ENCODE results near the gene ANKRD40CL. TPM values are rescaled to one million over a fixed set of nuclear protein-coding genes. Genes with fewer than 3 reads are reported as not detected.

ANKRD40CL gene
- total RNA-seq, 5 donors from 2014 or later (not counting 1 experiment from before 2014, with no cell fraction given): not detected

- H3K9me3 ChIP-seq: no peaks in the 10 kb centered on the region
- no peak overlapping the region for H3K27ac ChIP-seq (ENCODE audit: low read length)
- DNase-seq (no peak), ATAC-seq (replicated peaks in 1 of 4) (no peak)
- peaks cover 12 to 35% of the 10 kb centered on the region in 2 experiments for H3K4me1 ChIP-seq (ENCODE audit: control insufficient read depth in 1 of 2, extremely low read depth in 1 of 2, insufficient read depth in 2 of 2, low read length in 2 of 2)
- ChIA-PET POLR2A (no interaction called here), CTCF (interaction anchor here (0.6 to 1.5 kb wide), 3 partner anchors 65 to 180 kb away, joined by 3 read pairs; no protein-coding TSS in a partner anchor)
- H3K27me3 Mint-ChIP-seq: peaks cover 0 to 2% of the 10 kb centered on the region in 2 donors
- H3K36me3 ChIP-seq (ENCODE audit: control insufficient read depth in 2 of 2, extremely low read depth in 1 of 2, insufficient read depth in 1 of 2, low read length in 1 of 2): no peaks in the 10 kb centered on the region
- no peak overlapping the region for H3K4me3 ChIP-seq (ENCODE audit: control insufficient read depth in 1 of 2, extremely low read depth in 1 of 2, low read length in 1 of 2)
- no peaks in the 10 kb centered on the region for H3K36me3 Mint-ChIP-seq
- no peak overlapping the region for H3K27ac Mint-ChIP-seq
- H3K4me1 Mint-ChIP-seq: peaks cover 22 to 29% (median 26%) of the 10 kb centered on the region in 3 donors
- peaks cover 0 to 18% of the 10 kb centered on the region in 2 experiments for H3K27me3 ChIP-seq (replicated peaks in 1 of 2; ENCODE audit: control insufficient read depth in 2 of 2, extremely low read depth in 1 of 2, insufficient read depth in 2 of 2, low read length in 1 of 2)
- H3K9me3 Mint-ChIP-seq: no peaks in the 10 kb centered on the region
- H3K4me3 Mint-ChIP-seq: no peak overlapping the region
- WGBS (ENCODE audit: insufficient coverage): no CpG with 5 or more reads among the region's 2 CpGs
Measured at GRCh38 chr17:50783905-50784304, 16.6 kb upstream of the ANKRD40CL start.

- no peak overlapping the region for H3K27ac ChIP-seq (ENCODE audit: low read length)
- Mint-ChIP-seq H3K27ac (peak overlapping the region in 1 of 2 donors; percentile 78), H3K36me3 (no peaks in the 10 kb centered on the region), H3K27me3 (peaks cover 0 to 2% of the 10 kb centered on the region in 2 donors), H3K4me1 (peaks cover 28 to 35% (median 31%) of the 10 kb centered on the region in 3 donors), H3K9me3 (no peaks in the 10 kb centered on the region), H3K4me3 (peak overlapping the region in 1 of 3 donors; percentile 5)
- no peak overlapping the region for H3K4me3 ChIP-seq (ENCODE audit: control insufficient read depth in 1 of 2, extremely low read depth in 1 of 2, low read length in 1 of 2)
- ChIA-PET CTCF (interaction anchor here (0.6 to 1.5 kb wide), 17 partner anchors 13 to 422 kb away, joined by 3 to 16 read pairs (median 4); no protein-coding TSS in a partner anchor), POLR2A (interaction anchor here in 1 of 2 donors (0.5 kb wide), 1 partner anchor 12 kb away, joined by 3 read pairs; no protein-coding TSS in a partner anchor)
- no peaks in the 10 kb centered on the region for H3K36me3 ChIP-seq (ENCODE audit: control insufficient read depth in 2 of 2, extremely low read depth in 1 of 2, insufficient read depth in 1 of 2, low read length in 1 of 2)
- no peaks in the 10 kb centered on the region for H3K9me3 ChIP-seq
- peak; percentile 56 to 71 (median 62) for ATAC-seq (replicated peaks in 1 of 4)
- DNase-seq: peak; percentile 35 to 85 (median 67)
- peaks cover 0 to 18% of the 10 kb centered on the region in 2 experiments for H3K27me3 ChIP-seq (replicated peaks in 1 of 2; ENCODE audit: control insufficient read depth in 2 of 2, extremely low read depth in 1 of 2, insufficient read depth in 2 of 2, low read length in 1 of 2)
- WGBS (ENCODE audit: insufficient coverage): 26% methylated on average over 6 of the region's 7 CpGs
- peaks cover 12 to 36% of the 10 kb centered on the region in 2 experiments for H3K4me1 ChIP-seq (ENCODE audit: control insufficient read depth in 1 of 2, extremely low read depth in 1 of 2, insufficient read depth in 2 of 2, low read length in 2 of 2)
Measured at GRCh38 chr17:50783193-50783660, 15.9 kb upstream of the ANKRD40CL start.

- WGBS (ENCODE audit: insufficient coverage): 45% methylated on average over 31 of the region's 38 CpGs
- DNase-seq: peak in 1 of 35 experiments; percentile 7
- peaks cover 12 to 36% of the 10 kb centered on the region in 2 experiments for H3K4me1 ChIP-seq (ENCODE audit: control insufficient read depth in 1 of 2, extremely low read depth in 1 of 2, insufficient read depth in 2 of 2, low read length in 2 of 2)
- Mint-ChIP-seq H3K27ac (no peak overlapping the region), H3K9me3 (no peaks in the 10 kb centered on the region), H3K27me3 (peaks cover 0 to 2% of the 10 kb centered on the region in 2 donors), H3K36me3 (no peaks in the 10 kb centered on the region), H3K4me1 (peaks cover 28 to 35% (median 31%) of the 10 kb centered on the region in 3 donors), H3K4me3 (peak overlapping the region; percentile 67 to 73 (median 71))
- no peak for ATAC-seq (replicated peaks in 1 of 4)
- ChIA-PET CTCF (no interaction called here), POLR2A (no interaction called here)
- H3K9me3 ChIP-seq: no peaks in the 10 kb centered on the region
- H3K27me3 ChIP-seq (replicated peaks in 1 of 2; ENCODE audit: control insufficient read depth in 2 of 2, extremely low read depth in 1 of 2, insufficient read depth in 2 of 2, low read length in 1 of 2): peaks cover 0 to 18% of the 10 kb centered on the region in 2 experiments
- no peaks in the 10 kb centered on the region for H3K36me3 ChIP-seq (ENCODE audit: control insufficient read depth in 2 of 2, extremely low read depth in 1 of 2, insufficient read depth in 1 of 2, low read length in 1 of 2)
- H3K4me3 ChIP-seq (ENCODE audit: control insufficient read depth in 1 of 2, extremely low read depth in 1 of 2, low read length in 1 of 2): peak overlapping the region; percentile 18 to 52
- H3K27ac ChIP-seq (ENCODE audit: low read length): no peak overlapping the region
Measured at GRCh38 chr17:50781167-50781566, 13.8 kb upstream of the ANKRD40CL start.

- H3K9me3 Mint-ChIP-seq: no peaks in the 10 kb centered on the region
- H3K4me1 ChIP-seq (ENCODE audit: control insufficient read depth in 1 of 2, extremely low read depth in 1 of 2, insufficient read depth in 2 of 2, low read length in 2 of 2): peaks cover 12 to 36% of the 10 kb centered on the region in 2 experiments
- H3K4me3 Mint-ChIP-seq: peak overlapping the region; percentile 64 to 73 (median 64)
- ATAC-seq (replicated peaks in 1 of 4) (peak; percentile 73 to 86 (median 82)), DNase-seq (peak in 33 of 35 experiments; percentile 18 to 77 (median 41))
- peak overlapping the region in 1 of 2 donors; percentile 54 for H3K4me3 ChIP-seq (ENCODE audit: control insufficient read depth in 1 of 2, extremely low read depth in 1 of 2, low read length in 1 of 2)
- WGBS (ENCODE audit: insufficient coverage): 20% methylated on average over 2 of the region's 9 CpGs
- ChIA-PET POLR2A (interaction anchor here (0.6 kb wide), 7 partner anchors 11 to 386 kb away, joined by 3 to 14 read pairs (median 7); partner anchors contain the start of gene LUC7L3 (in 1 of the 2)), CTCF (interaction anchor here in 1 of 2 donors (0.6 to 1.8 kb wide), 4 partner anchors 16 to 182 kb away, joined by 3 to 6 read pairs (median 4); no protein-coding TSS in a partner anchor)
- H3K27me3 Mint-ChIP-seq: peaks cover 0 to 2% of the 10 kb centered on the region in 2 donors
- H3K36me3 Mint-ChIP-seq: no peaks in the 10 kb centered on the region
- H3K4me1 Mint-ChIP-seq: peaks cover 28 to 35% (median 31%) of the 10 kb centered on the region in 3 donors
- H3K27ac ChIP-seq (ENCODE audit: low read length): peak overlapping the region; percentile 7
- no peaks in the 10 kb centered on the region for H3K9me3 ChIP-seq
- H3K27me3 ChIP-seq (replicated peaks in 1 of 2; ENCODE audit: control insufficient read depth in 2 of 2, extremely low read depth in 1 of 2, insufficient read depth in 2 of 2, low read length in 1 of 2): peaks cover 0 to 18% of the 10 kb centered on the region in 2 experiments
- H3K27ac Mint-ChIP-seq: peak overlapping the region; percentile 74 to 82
- no peaks in the 10 kb centered on the region for H3K36me3 ChIP-seq (ENCODE audit: control insufficient read depth in 2 of 2, extremely low read depth in 1 of 2, insufficient read depth in 1 of 2, low read length in 1 of 2)
Measured at GRCh38 chr17:50779747-50780353, 12.5 kb upstream of the ANKRD40CL start.

GRCh38 chr17:50778988-50779387, 11.7 kb upstream of the ANKRD40CL start:
- Mint-ChIP-seq H3K36me3 (no peaks in the 10 kb centered on the region), H3K4me3 (peak overlapping the region in 1 of 3 donors; percentile 73), H3K4me1 (peaks cover 28 to 35% (median 31%) of the 10 kb centered on the region in 3 donors), H3K27ac (no peak overlapping the region), H3K27me3 (peaks cover 0 to 2% of the 10 kb centered on the region in 2 donors), H3K9me3 (no peaks in the 10 kb centered on the region)
- Histone ChIP-seq H3K27me3 (replicated peaks in 1 of 2; ENCODE audit: control insufficient read depth in 2 of 2, extremely low read depth in 1 of 2, insufficient read depth in 2 of 2, low read length in 1 of 2) (peaks cover 0 to 18% of the 10 kb centered on the region in 2 experiments), H3K4me1 (ENCODE audit: control insufficient read depth in 1 of 2, extremely low read depth in 1 of 2, insufficient read depth in 2 of 2, low read length in 2 of 2) (peaks cover 12 to 36% of the 10 kb centered on the region in 2 experiments), H3K4me3 (ENCODE audit: control insufficient read depth in 1 of 2, extremely low read depth in 1 of 2, low read length in 1 of 2) (no peak overlapping the region), H3K27ac (ENCODE audit: low read length) (no peak overlapping the region), H3K36me3 (ENCODE audit: control insufficient read depth in 2 of 2, extremely low read depth in 1 of 2, insufficient read depth in 1 of 2, low read length in 1 of 2) (no peaks in the 10 kb centered on the region), H3K9me3 (no peaks in the 10 kb centered on the region)
- no CpG with 5 or more reads among the region's 4 CpGs for WGBS (ENCODE audit: insufficient coverage)
- POLR2A ChIA-PET: interaction anchor here in 1 of 2 donors (0.6 kb wide), 1 partner anchor 85 kb away, joined by 11 read pairs; no protein-coding TSS in a partner anchor
- DNase-seq: no peak
- CTCF ChIA-PET: interaction anchor here in 1 of 2 donors (0.5 to 1.8 kb wide), 2 partner anchors 73 to 90 kb away, joined by 3 to 6 read pairs; no protein-coding TSS in a partner anchor
- no peak for ATAC-seq (replicated peaks in 1 of 4)

GRCh38 chr17:50778471-50778870, 11.2 kb upstream of the ANKRD40CL start:
- no peaks in the 10 kb centered on the region for H3K36me3 Mint-ChIP-seq
- Histone ChIP-seq H3K4me1 (ENCODE audit: control insufficient read depth in 1 of 2, extremely low read depth in 1 of 2, insufficient read depth in 2 of 2, low read length in 2 of 2) (peaks cover 12 to 35% of the 10 kb centered on the region in 2 experiments), H3K27ac (ENCODE audit: low read length) (no peak overlapping the region), H3K36me3 (ENCODE audit: control insufficient read depth in 2 of 2, extremely low read depth in 1 of 2, insufficient read depth in 1 of 2, low read length in 1 of 2) (no peaks in the 10 kb centered on the region), H3K27me3 (replicated peaks in 1 of 2; ENCODE audit: control insufficient read depth in 2 of 2, extremely low read depth in 1 of 2, insufficient read depth in 2 of 2, low read length in 1 of 2) (peaks cover 0 to 18% of the 10 kb centered on the region in 2 experiments), H3K4me3 (ENCODE audit: control insufficient read depth in 1 of 2, extremely low read depth in 1 of 2, low read length in 1 of 2) (no peak overlapping the region), H3K9me3 (no peaks in the 10 kb centered on the region)
- peaks cover 28 to 35% (median 30%) of the 10 kb centered on the region in 3 donors for H3K4me1 Mint-ChIP-seq
- CTCF ChIA-PET: interaction anchor here in 1 of 2 donors (0.5 to 1.8 kb wide), 2 partner anchors 74 to 89 kb away, joined by 3 to 6 read pairs; no protein-coding TSS in a partner anchor
- ATAC-seq (replicated peaks in 1 of 4) (no peak), DNase-seq (no peak)
- no peak overlapping the region for H3K4me3 Mint-ChIP-seq
- no peaks in the 10 kb centered on the region for H3K9me3 Mint-ChIP-seq
- WGBS (ENCODE audit: insufficient coverage): no CpG with 5 or more reads among the region's 8 CpGs
- no peak overlapping the region for H3K27ac Mint-ChIP-seq
- POLR2A ChIA-PET: interaction anchor here in 1 of 2 donors (0.6 kb wide), 1 partner anchor 85 kb away, joined by 11 read pairs; no protein-coding TSS in a partner anchor
- peaks cover 0 to 2% of the 10 kb centered on the region in 2 donors for H3K27me3 Mint-ChIP-seq

Data from T-cell (primary cell).